DND-41 (cell line): ENCODE results near the gene TARM1.

Experiments
- EZH2 ChIP-seq: IDR thresholded peaks from 3 replicates; pipeline ENCODE4 v1.6.1; 2012; ENCODE audit warnings: borderline replicate concordance, low read depth, mild to moderate bottlenecking, moderate library complexity, low read length, inconsistent platforms; ENCODE audit not compliant: severe bottlenecking
- TF ChIP-seq, protein P1 (sequence below): IDR thresholded peaks from 2 replicates; pipeline ENCODE4 v1.5.1; 2012; ENCODE audit warnings: borderline replicate concordance, low read length, moderate library complexity, mild to moderate bottlenecking; ENCODE audit not compliant: poor library complexity, severe bottlenecking; ENCODE audit errors: extremely low read depth

DNA sequence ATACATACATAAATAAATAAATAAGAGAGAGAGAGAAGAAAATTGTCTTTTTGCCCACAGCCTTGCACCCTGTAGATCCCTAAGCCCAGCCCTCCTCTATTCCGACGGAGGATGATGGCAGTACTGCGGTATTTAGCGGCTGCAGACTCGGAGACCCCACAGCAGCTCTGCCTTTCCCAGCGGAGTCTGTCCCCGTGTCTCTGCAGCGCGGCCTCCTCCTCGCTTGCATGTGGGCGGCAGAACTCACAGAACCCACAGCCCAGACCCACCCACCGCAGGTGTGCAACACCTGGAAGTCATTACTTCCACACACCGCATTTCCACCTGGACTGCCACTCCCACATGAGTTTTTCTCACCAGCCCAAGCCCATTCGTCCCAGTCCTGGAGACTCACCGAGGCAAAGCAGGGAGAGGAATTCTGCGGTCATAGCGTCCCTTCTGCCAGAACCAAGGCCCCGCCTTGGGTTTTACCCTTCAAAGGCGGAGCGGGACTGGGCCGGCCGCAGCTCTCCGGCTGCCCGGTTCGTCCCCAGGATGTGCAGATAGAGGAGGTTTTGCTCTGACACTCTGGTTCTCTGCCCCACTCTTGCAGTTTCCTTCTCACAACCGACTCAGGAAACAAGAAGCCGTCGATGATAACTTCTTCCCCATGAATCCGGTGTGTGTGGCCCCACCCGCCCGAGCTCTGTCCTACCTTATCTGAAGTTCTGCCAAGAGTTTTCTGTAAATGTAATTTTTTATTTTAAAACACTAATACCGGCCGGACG lies 17.6 kb downstream of the TARM1 start, which contains the start of gene VSTM1:
- TF ChIP-seq EZH2 = no peak
- TF ChIP-seq, protein P1, sequence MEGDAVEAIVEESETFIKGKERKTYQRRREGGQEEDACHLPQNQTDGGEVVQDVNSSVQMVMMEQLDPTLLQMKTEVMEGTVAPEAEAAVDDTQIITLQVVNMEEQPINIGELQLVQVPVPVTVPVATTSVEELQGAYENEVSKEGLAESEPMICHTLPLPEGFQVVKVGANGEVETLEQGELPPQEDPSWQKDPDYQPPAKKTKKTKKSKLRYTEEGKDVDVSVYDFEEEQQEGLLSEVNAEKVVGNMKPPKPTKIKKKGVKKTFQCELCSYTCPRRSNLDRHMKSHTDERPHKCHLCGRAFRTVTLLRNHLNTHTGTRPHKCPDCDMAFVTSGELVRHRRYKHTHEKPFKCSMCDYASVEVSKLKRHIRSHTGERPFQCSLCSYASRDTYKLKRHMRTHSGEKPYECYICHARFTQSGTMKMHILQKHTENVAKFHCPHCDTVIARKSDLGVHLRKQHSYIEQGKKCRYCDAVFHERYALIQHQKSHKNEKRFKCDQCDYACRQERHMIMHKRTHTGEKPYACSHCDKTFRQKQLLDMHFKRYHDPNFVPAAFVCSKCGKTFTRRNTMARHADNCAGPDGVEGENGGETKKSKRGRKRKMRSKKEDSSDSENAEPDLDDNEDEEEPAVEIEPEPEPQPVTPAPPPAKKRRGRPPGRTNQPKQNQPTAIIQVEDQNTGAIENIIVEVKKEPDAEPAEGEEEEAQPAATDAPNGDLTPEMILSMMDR = no peak
